Colonic mucosa (tissue), 4 donors: ENCODE measurements around the gene SHISA6. TPM values are rescaled to one million over a fixed set of nuclear protein-coding genes. Genes with fewer than 3 reads are reported as not detected.

Experiments
- DNase-seq: peaks from one replicate; pipeline ENCODE4 v3.0.0-alpha.2; 2020
- H3K27ac ChIP-seq: fragments of 200-600 bp; one replicate; pipeline ENCODE4 v1.8.0; 2021
- H3K27me3 ChIP-seq: fragments of 200-600 bp; one replicate; pipeline ENCODE4 v1.8.0; 2021
- H3K36me3 ChIP-seq: fragments of 200-600 bp; one replicate; pipeline ENCODE4 v1.8.0; 2021
- H3K4me1 ChIP-seq: fragments of 200-600 bp; one replicate; pipeline ENCODE4 v1.8.0; 2021; ENCODE audit warnings: mild to moderate bottlenecking
- H3K4me3 ChIP-seq: fragments of 200-600 bp; one replicate; pipeline ENCODE4 v1.8.0; 2021
- H3K9ac ChIP-seq, 2 donors: one replicate each; pipeline ENCODE4 v1.7.0; 2013; ENCODE audit warnings: control low read depth in 2 of 2, low read depth in 2 of 2, low read length in 2 of 2
- H3K9me3 ChIP-seq: fragments of 200-600 bp; one replicate; pipeline ENCODE4 v1.8.0; 2021
- CTCF ChIP-seq: fragments of 200-600 bp; IDR thresholded peaks from one replicate; pipeline ENCODE4 v1.8.0; 2022; ENCODE audit warnings: antibody characterized with exemption, mild to moderate bottlenecking
- intact Hi-C: fragments of 100-400 bp; cut with DNase I; formaldehyde crosslinking; loops from one replicate; pipeline ENCODE4 v1.14.1; 2022
- total RNA-seq, 2 donors: library from RNA; stranded (reverse); fragmentation: NEBNext Ultra II Directional in 1 of 2; extraction: Animal tissue kit (Norgen Biotek cat#: 25700) in 1 of 2; gene quantifications; one replicate each; pipeline ENCODE4 v1.2.1, GENCODE V29; 2021
- donor health status: healthy.
- donor health status: DM: no; HTN: no; CAD: no.
- donor health status: DM: no; HTN: no; CAD: no.

SHISA6 gene
- total RNA-seq, 2 donors from 2014 or later: 0.45 to 0.59 TPM

GRCh38 chr17:11340803-11341202, 99.8 kb downstream of the SHISA6 start:
- H3K9ac ChIP-seq: no peak overlapping the region
- intact Hi-C loops: no loop called here
- no peak for DNase-seq
- H3K27me3 ChIP-seq: no peaks in the 10 kb centered on the region
- H3K4me1 ChIP-seq: no peaks in the 10 kb centered on the region
- TF ChIP-seq CTCF: no peak
- no peaks in the 10 kb centered on the region for H3K9me3 ChIP-seq
- no peak overlapping the region for H3K4me3 ChIP-seq
- H3K36me3 ChIP-seq: no peaks in the 10 kb centered on the region
- H3K27ac ChIP-seq: no peak overlapping the region

- TF ChIP-seq CTCF: no peak
- H3K27ac ChIP-seq: no peak overlapping the region
- H3K9me3 ChIP-seq: no peaks in the 10 kb centered on the region
- DNase-seq: no peak
- intact Hi-C loops: no loop called here
- no peak overlapping the region for H3K9ac ChIP-seq
- H3K4me3 ChIP-seq: no peak overlapping the region
- no peaks in the 10 kb centered on the region for H3K4me1 ChIP-seq
- no peaks in the 10 kb centered on the region for H3K27me3 ChIP-seq
- H3K36me3 ChIP-seq: no peaks in the 10 kb centered on the region
Measured at GRCh38 chr17:11342138-11342537, 101.1 kb downstream of the SHISA6 start.

- TF ChIP-seq CTCF: no peak
- H3K36me3 ChIP-seq: no peaks in the 10 kb centered on the region
- DNase-seq: no peak
- no peaks in the 10 kb centered on the region for H3K4me1 ChIP-seq
- H3K4me3 ChIP-seq: no peak overlapping the region
- H3K27ac ChIP-seq: no peak overlapping the region
- H3K9me3 ChIP-seq: no peaks in the 10 kb centered on the region
- intact Hi-C loops: no loop called here
- H3K27me3 ChIP-seq: no peaks in the 10 kb centered on the region
- H3K9ac ChIP-seq: no peak overlapping the region
Measured at GRCh38 chr17:11349106-11349505, 108.1 kb downstream of the SHISA6 start.

- DNase-seq: no peak
- H3K27ac ChIP-seq: no peak overlapping the region
- H3K9ac ChIP-seq: no peak overlapping the region
- H3K9me3 ChIP-seq: no peaks in the 10 kb centered on the region
- no peaks in the 10 kb centered on the region for H3K4me1 ChIP-seq
- no peaks in the 10 kb centered on the region for H3K27me3 ChIP-seq
- intact Hi-C loops: no loop called here
- no peak for TF ChIP-seq CTCF
- no peaks in the 10 kb centered on the region for H3K36me3 ChIP-seq
- H3K4me3 ChIP-seq: no peak overlapping the region
Measured at GRCh38 chr17:11351479-11351878, 110.5 kb downstream of the SHISA6 start.

GRCh38 chr17:11353601-11354000, 112.6 kb downstream of the SHISA6 start:
- no peak for TF ChIP-seq CTCF
- H3K27me3 ChIP-seq: no peaks in the 10 kb centered on the region

GRCh38 chr17:11356371-11356770, 115.4 kb downstream of the SHISA6 start:
- Histone ChIP-seq H3K4me3 (no peak overlapping the region), H3K27ac (no peak overlapping the region), H3K4me1 (no peaks in the 10 kb centered on the region), H3K27me3 (no peaks in the 10 kb centered on the region), H3K36me3 (no peaks in the 10 kb centered on the region), H3K9me3 (no peaks in the 10 kb centered on the region), H3K9ac (no peak overlapping the region)
- intact Hi-C loops: no loop called here
- no peak for TF ChIP-seq CTCF
- no peak for DNase-seq

More at GRCh38 chr17:11353601-11354000, 112.6 kb downstream of the SHISA6 start:
- Histone ChIP-seq H3K4me1 (no peaks in the 10 kb centered on the region), H3K27ac (no peak overlapping the region), H3K9ac (no peak overlapping the region), H3K4me3 (no peak overlapping the region), H3K36me3 (no peaks in the 10 kb centered on the region), H3K9me3 (no peaks in the 10 kb centered on the region)
- intact Hi-C loops: no loop called here
- no peak for DNase-seq
